Stimulated activated CD8-positive, alpha-beta memory T cell treated with anti-CD3 and anti-CD28 coated beads, Interleukin-15, amount 100 ng/mL, for 24 hours (primary cell): Measurements from ENCODE around the gene IRF2BP2.

Experiments
- DNase-seq: peaks from one replicate; pipeline ENCODE4 v3.0.0-alpha.2; 2020; ENCODE audit warnings: low read depth

IRF2BP2 gene

GRCh38 chr1:234613128-234613875, 3.3 kb upstream of the IRF2BP2 start:
- no peak for DNase-seq

- peak; percentile 18 for DNase-seq
Observed at GRCh38 chr1:234612352-234613127, 2.6 kb upstream of the IRF2BP2 start.

- no peak for DNase-seq
Observed at GRCh38 chr1:234611847-234612351, 1.9 kb upstream of the IRF2BP2 start.

GRCh38 chr1:234611225-234611846, 1.4 kb upstream of the IRF2BP2 start:
- DNase-seq: no peak

GRCh38 chr1:234610666-234611224, 767 bp upstream of the IRF2BP2 start:
- DNase-seq: peak; percentile 82

- no peak for DNase-seq
Observed at GRCh38 chr1:234609691-234610042, 311 bp downstream of the IRF2BP2 start.

GRCh38 chr1:234608911-234609690, 877 bp downstream of the IRF2BP2 start:
- peak; percentile 37 for DNase-seq

- peak; percentile 31 for DNase-seq
Observed at GRCh38 chr1:234608025-234608910, 1.7 kb downstream of the IRF2BP2 start.

- no peak for DNase-seq
Observed at GRCh38 chr1:234607109-234608024, 2.6 kb downstream of the IRF2BP2 start.

GRCh38 chr1:234606784-234607108, 3.2 kb downstream of the IRF2BP2 start:
- DNase-seq: no peak

- no peak for DNase-seq
Observed at GRCh38 chr1:234605983-234606783, 3.8 kb downstream of the IRF2BP2 start.

- DNase-seq: no peak
Observed at GRCh38 chr1:234605399-234605982, 4.5 kb downstream of the IRF2BP2 start.

- no peak for DNase-seq
Observed at GRCh38 chr1:234604495-234605398, 5.2 kb downstream of the IRF2BP2 start.

GRCh38 chr1:234603221-234604204, 6.5 kb downstream of the IRF2BP2 start:
- no peak for DNase-seq

- no peak for DNase-seq
Observed at GRCh38 chr1:234602334-234603220, 7.4 kb downstream of the IRF2BP2 start.
